IMR-90 (cell line): ENCODE data around the gene HAGH. TPM values are rescaled to one million over a fixed set of nuclear protein-coding genes. Genes with fewer than 3 reads are reported as not detected.
A peak's percentile ranks its signal among the peaks of the same experiment; 100 is the strongest.

ENCODE experiments used
- ATAC-seq: fragments of 200-7000 bp; cut with Tn5 transposase; 2 replicates; pipeline ENCODE4 v1.9.1; 2020; ENCODE audit warnings: low read depth, mild to moderate bottlenecking, moderate library complexity
- BruUV-seq: library from RNA; stranded (reverse); fragments of 400-500 nt; replicated peaks from 2 replicates; lab custom pipeline; 2021; lab: Mats Ljungman, UMichigan
- CTCF ChIA-PET: fragments of 300-600 bp; formaldehyde crosslinking; extraction: SDS; loops from one replicate; lab custom pipeline; 2021; ENCODE audit warnings: antibody characterized with exemption; lab: Yijun Ruan, JAX
- POLR2A ChIA-PET: fragments of 300-600 bp; sonication (Branson Sonifier 250); formaldehyde crosslinking; loops from one replicate; lab custom pipeline; 2022; ENCODE audit warnings: antibody characterized with exemption; ENCODE audit not compliant: unreplicated experiment; lab: Charles Lee
- DNase-seq: peaks from one replicate; pipeline ENCODE4 v3.0.0; 2013
- H2AFZ ChIP-seq: replicated peaks from 2 replicates; pipeline ENCODE3; 2013; ENCODE audit warnings: low read length, mild to moderate bottlenecking; ENCODE audit not compliant: poor library complexity
- H2AK5ac ChIP-seq: 2 replicates; pipeline ENCODE4 v1.6.1; 2013; ENCODE audit warnings: low read depth, low read length, inconsistent platforms
- H2AK9ac ChIP-seq: replicated peaks from 2 replicates; pipeline ENCODE3; 2013; ENCODE audit warnings: mild to moderate bottlenecking, low read depth, low read length, moderate library complexity; ENCODE audit not compliant: poor library complexity
- H2BK120ac ChIP-seq: 2 replicates; pipeline ENCODE4 v1.6.1; 2013; ENCODE audit warnings: low read depth, low read length, inconsistent platforms
- H2BK15ac ChIP-seq: 3 replicates; pipeline ENCODE4 v1.6.1; 2013; ENCODE audit warnings: low read depth, low read length, inconsistent platforms
- H2BK20ac ChIP-seq: 2 replicates; pipeline ENCODE4 v1.6.1; 2013; ENCODE audit warnings: low read depth, mild to moderate bottlenecking, inconsistent platforms, low read length, moderate library complexity
- H2BK5ac ChIP-seq: 2 replicates; pipeline ENCODE4 v1.6.1; 2013; ENCODE audit warnings: mild to moderate bottlenecking, low read depth, low read length, inconsistent platforms; ENCODE audit not compliant: poor library complexity, severe bottlenecking
- H3K14ac ChIP-seq: replicated peaks from 2 replicates; pipeline ENCODE4 v1.6.1; 2013; ENCODE audit warnings: low read depth, low read length, inconsistent platforms
- H3K18ac ChIP-seq: 2 replicates; pipeline ENCODE4 v1.6.1; 2013; ENCODE audit warnings: low read depth, low read length, control low read depth
- H3K23ac ChIP-seq: 2 replicates; pipeline ENCODE4 v1.6.1; 2013; ENCODE audit warnings: low read depth, low read length, inconsistent platforms
- H3K27ac ChIP-seq: 2 replicates; pipeline ENCODE4 v1.5.1; 2013; ENCODE audit warnings: mild to moderate bottlenecking, control low read depth, low read length; ENCODE audit not compliant: insufficient read depth
- H3K27me3 ChIP-seq: 2 replicates; pipeline ENCODE4 v1.6.1; 2013; ENCODE audit warnings: low read length; ENCODE audit not compliant: control insufficient read depth, insufficient read depth
- H3K36me3 ChIP-seq: 2 replicates; pipeline ENCODE4 v1.6.1; 2013; ENCODE audit warnings: low read length, mixed read lengths; ENCODE audit not compliant: control insufficient read depth, insufficient read depth
- H3K4ac ChIP-seq: 2 replicates; pipeline ENCODE4 v1.6.1; 2013; ENCODE audit warnings: low read depth, low read length, inconsistent platforms
- H3K4me1 ChIP-seq: 2 replicates; pipeline ENCODE4 v1.6.1; 2013; ENCODE audit warnings: low read length, mixed read lengths; ENCODE audit not compliant: control insufficient read depth, insufficient read depth
- H3K4me2 ChIP-seq: 2 replicates; pipeline ENCODE4 v1.6.1; 2013; ENCODE audit warnings: low read depth, mild to moderate bottlenecking, control low read depth, low read length, moderate library complexity
- H3K4me3 ChIP-seq: 2 replicates; pipeline ENCODE4 v1.5.1; 2013; ENCODE audit warnings: low read depth, mild to moderate bottlenecking, control low read depth, low read length, moderate library complexity; ENCODE audit not compliant: insufficient read depth
- H3K56ac ChIP-seq: 2 replicates; pipeline ENCODE4 v1.6.1; 2013; ENCODE audit warnings: low read length, inconsistent platforms; ENCODE audit not compliant: insufficient read depth; ENCODE audit errors: extremely low read depth
- H3K79me1 ChIP-seq, 2 experiments: 2 replicates each; pipeline ENCODE4 v1.6.1; 2013; ENCODE audit warnings: low read length in 2 of 2, inconsistent platforms in 1 of 2, low read depth in 1 of 2
- H3K9ac ChIP-seq: 2 replicates; pipeline ENCODE4 v1.6.1; 2013; ENCODE audit warnings: low read depth, low read length, control low read depth
- H3K9me1 ChIP-seq: 2 replicates; pipeline ENCODE4 v1.6.1; 2013; ENCODE audit warnings: low read length, inconsistent platforms; ENCODE audit not compliant: insufficient read depth
- H3K9me3 ChIP-seq: 2 replicates; pipeline ENCODE4 v1.6.1; 2013; ENCODE audit warnings: low read length; ENCODE audit not compliant: control insufficient read depth, insufficient read depth
- H4K20me1 ChIP-seq: 2 replicates; pipeline ENCODE4 v1.6.1; 2013; ENCODE audit warnings: low read length, inconsistent platforms; ENCODE audit not compliant: insufficient read depth
- H4K5ac ChIP-seq: 2 replicates; pipeline ENCODE4 v1.6.1; 2013; ENCODE audit warnings: mild to moderate bottlenecking, low read depth, low read length, control low read depth
- H4K8ac ChIP-seq, 2 experiments: 2 replicates each; pipeline ENCODE4 v1.6.1; 2013; ENCODE audit warnings: low read depth in 2 of 2, low read length in 2 of 2, control low read depth in 1 of 2, inconsistent platforms in 1 of 2
- H4K91ac ChIP-seq: 2 replicates; pipeline ENCODE4 v1.6.1; 2013; ENCODE audit warnings: low read depth, low read length, inconsistent platforms; ENCODE audit not compliant: insufficient read depth
- BHLHE40 ChIP-seq: fragments of 150-350 bp; IDR thresholded peaks from 2 replicates; pipeline ENCODE4 v1.6.1; 2016; ENCODE audit warnings: mild to moderate bottlenecking, low read depth, low read length
- CEBPB ChIP-seq: IDR thresholded peaks from 2 replicates; pipeline ENCODE4 v1.6.1; 2012; ENCODE audit warnings: low read depth, low read length, improper control_type of control experiment
- CHD1 ChIP-seq: IDR thresholded peaks from 2 replicates; pipeline ENCODE4 v1.6.1; 2012; ENCODE audit warnings: low read depth, low read length, improper control_type of control experiment
- FOS ChIP-seq: fragments of 150-350 bp; IDR thresholded peaks from 2 replicates; pipeline ENCODE4 v1.6.1; 2016; ENCODE audit warnings: low read depth, low read length
- NFE2L2 ChIP-seq: fragments of 150-350 bp; IDR thresholded peaks from 2 replicates; pipeline ENCODE4 v1.6.1; 2016; ENCODE audit warnings: low read depth, mild to moderate bottlenecking, low read length
- POLR2A ChIP-seq: IDR thresholded peaks from 2 replicates; pipeline ENCODE4 v1.6.1; 2012; ENCODE audit warnings: mild to moderate bottlenecking, low read depth, low read length
- RAD21 ChIP-seq: IDR thresholded peaks from 2 replicates; pipeline ENCODE4 v1.6.1; 2012; ENCODE audit warnings: low read length, improper control_type of control experiment
- RCOR1 ChIP-seq: IDR thresholded peaks from 2 replicates; pipeline ENCODE4 v1.6.1; 2012; ENCODE audit warnings: mild to moderate bottlenecking, low read length, improper control_type of control experiment; ENCODE audit not compliant: insufficient replicate concordance
- RFX5 ChIP-seq: IDR thresholded peaks from 2 replicates; pipeline ENCODE4 v1.8.0; 2012; ENCODE audit warnings: low read depth, mild to moderate bottlenecking, low read length, moderate library complexity
- SMC3 ChIP-seq: fragments of 150-350 bp; IDR thresholded peaks from 2 replicates; pipeline ENCODE4 v1.6.1; 2016; ENCODE audit warnings: low read depth, mild to moderate bottlenecking, antibody characterized with exemption, low read length, moderate library complexity
- WGBS, 2 experiments: methylation state at CpG; one replicate each; pipeline versions ENCODE4 v1.1.5 to v1.1.7; 2013; ENCODE audit warnings: missing lambda C conversion rate in 2 of 2; ENCODE audit not compliant: insufficient read length in 1 of 2; ENCODE audit errors: extremely low coverage in 2 of 2; 5-methylcytosine and 5-hydroxymethylcytosine counted together
- dilution Hi-C: fragments of 300-500 bp; cut with HindIII; formaldehyde crosslinking; loops from one replicate; pipeline ENCODE4 v1.14.3; 2018; ENCODE audit warnings: low sequenced_read_pairs; ENCODE audit not compliant: unreplicated experiment
- in situ Hi-C: fragments of 300-500 bp; cut with MboI; formaldehyde crosslinking; loops from 3 replicates; pipeline ENCODE4 v1.14.3; 2019; ENCODE audit warnings: low sequenced_read_pairs, inconsistent platforms, mixed read lengths
- intact Hi-C: fragments of 100-400 bp; cut with micrococcal nuclease; formaldehyde crosslinking; loops from 2 replicates; pipeline ENCODE4 v1.10.0; 2022
- polyA plus RNA-seq, 3 experiments: library from polyadenylated mRNA; depleted of rRNA; stranded (reverse); fragments of >200 nt; gene quantifications; 2 replicates each; pipeline ENCODE4 v1.2.3, GENCODE V29; 2012; ENCODE audit warnings: low replicate concordance in 1 of 3
- total RNA-seq: library from RNA; depleted of rRNA; stranded (reverse); fragments of >200 nt; gene quantifications from 2 replicates; pipeline ENCODE4 v1.2.3, GENCODE V29; 2012
- TF ChIP-seq, protein P1 (sequence below): conservative IDR thresholded peaks from 2 replicates; pipeline ENCODE4 v1.5.1; 2012; ENCODE audit warnings: mild to moderate bottlenecking, low read depth, low read length, improper control_type of control experiment
- TF ChIP-seq, protein P2 (sequence below): fragments of 150-350 bp; IDR thresholded peaks from 2 replicates; pipeline ENCODE4 v1.6.1; 2016; ENCODE audit warnings: low read depth, mild to moderate bottlenecking, low read length, moderate library complexity, borderline replicate concordance
- TF ChIP-seq, protein P3 (sequence below): fragments of 150-350 bp; IDR thresholded peaks from 2 replicates; pipeline ENCODE4 v1.6.1; 2017; ENCODE audit warnings: mild to moderate bottlenecking, antibody characterized with exemption, low read length, low read depth

Gene HAGH
- total and polyA plus RNA-seq, 2 of the 4 experiments (the other 2 are of a cell fraction), result 30.8 to 52.2 TPM

DNA sequence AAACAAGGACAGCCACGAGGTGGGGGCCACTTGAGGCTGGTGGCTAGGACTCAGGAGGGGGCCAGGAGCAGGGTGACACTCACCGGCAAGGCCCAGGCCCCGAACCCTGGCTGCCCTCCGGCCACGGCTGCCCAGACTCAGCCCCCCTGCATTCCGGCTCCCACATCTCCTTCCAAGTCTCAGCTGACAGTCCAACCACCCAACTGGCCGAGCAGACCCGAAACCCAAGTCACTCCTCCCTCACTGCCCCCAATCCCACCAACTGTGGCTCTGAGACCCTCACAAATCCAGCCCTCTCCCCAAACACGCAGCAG, 9.4 kb downstream of the HAGH start:
- Histone ChIP-seq H3K9ac (no peak overlapping the region), H3K14ac (no peak overlapping the region), H3K4me2 (no peak overlapping the region), H4K91ac (no peak overlapping the region), H4K5ac (no peak overlapping the region), H2BK15ac (no peak overlapping the region), H3K23ac (no peak overlapping the region), H3K18ac (no peak overlapping the region), H3K36me3 (peaks cover 18% of the 10 kb centered on the region), H3K4me1 (peaks cover 4% of the 10 kb centered on the region; the same call in 1 of the 2 replicates), H3K4me3 (no peak overlapping the region), H3K79me1 (no peaks in the 10 kb centered on the region), H4K8ac (no peak overlapping the region), H2BK5ac (no peak overlapping the region), H3K27ac (no peak overlapping the region), H2BK120ac (no peak overlapping the region), H3K27me3 (no peaks in the 10 kb centered on the region), H2AFZ (no peak overlapping the region), H3K9me1 (peaks cover 2% of the 10 kb centered on the region; the same call in 1 of the 2 replicates), H3K4ac (no peak overlapping the region), H2BK20ac (no peak overlapping the region), H3K9me3 (no peaks in the 10 kb centered on the region), H2AK9ac (peak overlapping the region; percentile 20), H2AK5ac (no peak overlapping the region), H4K20me1 (no peaks in the 10 kb centered on the region), H3K56ac (no peak overlapping the region)
- DNase-seq (no peak), ATAC-seq (no peak)
- intact Hi-C loops (no loop called here), dilution Hi-C loops (no loop called here), in situ Hi-C loops (no loop called here)
- POLR2A ChIA-PET, result no interaction called here
- WGBS, 2 experiments, result 84% methylated on average over 3 of the region's 9 CpGs; no CpG with 5 or more reads in 1 of the 2 experiments
- TF ChIP-seq, protein P1, sequence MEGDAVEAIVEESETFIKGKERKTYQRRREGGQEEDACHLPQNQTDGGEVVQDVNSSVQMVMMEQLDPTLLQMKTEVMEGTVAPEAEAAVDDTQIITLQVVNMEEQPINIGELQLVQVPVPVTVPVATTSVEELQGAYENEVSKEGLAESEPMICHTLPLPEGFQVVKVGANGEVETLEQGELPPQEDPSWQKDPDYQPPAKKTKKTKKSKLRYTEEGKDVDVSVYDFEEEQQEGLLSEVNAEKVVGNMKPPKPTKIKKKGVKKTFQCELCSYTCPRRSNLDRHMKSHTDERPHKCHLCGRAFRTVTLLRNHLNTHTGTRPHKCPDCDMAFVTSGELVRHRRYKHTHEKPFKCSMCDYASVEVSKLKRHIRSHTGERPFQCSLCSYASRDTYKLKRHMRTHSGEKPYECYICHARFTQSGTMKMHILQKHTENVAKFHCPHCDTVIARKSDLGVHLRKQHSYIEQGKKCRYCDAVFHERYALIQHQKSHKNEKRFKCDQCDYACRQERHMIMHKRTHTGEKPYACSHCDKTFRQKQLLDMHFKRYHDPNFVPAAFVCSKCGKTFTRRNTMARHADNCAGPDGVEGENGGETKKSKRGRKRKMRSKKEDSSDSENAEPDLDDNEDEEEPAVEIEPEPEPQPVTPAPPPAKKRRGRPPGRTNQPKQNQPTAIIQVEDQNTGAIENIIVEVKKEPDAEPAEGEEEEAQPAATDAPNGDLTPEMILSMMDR, result no peak
- no peak for TF ChIP-seq CHD1
- no peak for TF ChIP-seq CEBPB
- TF ChIP-seq RCOR1, result no peak
- no peak for TF ChIP-seq SMC3
- TF ChIP-seq RFX5, result no peak
- TF ChIP-seq POLR2A, result no peak
- TF ChIP-seq BHLHE40, result no peak
- TF ChIP-seq, protein P2, sequence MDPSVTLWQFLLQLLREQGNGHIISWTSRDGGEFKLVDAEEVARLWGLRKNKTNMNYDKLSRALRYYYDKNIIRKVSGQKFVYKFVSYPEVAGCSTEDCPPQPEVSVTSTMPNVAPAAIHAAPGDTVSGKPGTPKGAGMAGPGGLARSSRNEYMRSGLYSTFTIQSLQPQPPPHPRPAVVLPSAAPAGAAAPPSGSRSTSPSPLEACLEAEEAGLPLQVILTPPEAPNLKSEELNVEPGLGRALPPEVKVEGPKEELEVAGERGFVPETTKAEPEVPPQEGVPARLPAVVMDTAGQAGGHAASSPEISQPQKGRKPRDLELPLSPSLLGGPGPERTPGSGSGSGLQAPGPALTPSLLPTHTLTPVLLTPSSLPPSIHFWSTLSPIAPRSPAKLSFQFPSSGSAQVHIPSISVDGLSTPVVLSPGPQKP, result no peak
- no peak for TF ChIP-seq RAD21
- TF ChIP-seq NFE2L2, result no peak
- TF ChIP-seq, protein P3, sequence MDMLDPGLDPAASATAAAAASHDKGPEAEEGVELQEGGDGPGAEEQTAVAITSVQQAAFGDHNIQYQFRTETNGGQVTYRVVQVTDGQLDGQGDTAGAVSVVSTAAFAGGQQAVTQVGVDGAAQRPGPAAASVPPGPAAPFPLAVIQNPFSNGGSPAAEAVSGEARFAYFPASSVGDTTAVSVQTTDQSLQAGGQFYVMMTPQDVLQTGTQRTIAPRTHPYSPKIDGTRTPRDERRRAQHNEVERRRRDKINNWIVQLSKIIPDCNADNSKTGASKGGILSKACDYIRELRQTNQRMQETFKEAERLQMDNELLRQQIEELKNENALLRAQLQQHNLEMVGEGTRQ, result no peak
- TF ChIP-seq FOS, result no peak
- CTCF ChIA-PET, result no interaction called here
- no TSS peak for BruUV-seq
